ENCODE data around the gene ADAM22.

DNA sequence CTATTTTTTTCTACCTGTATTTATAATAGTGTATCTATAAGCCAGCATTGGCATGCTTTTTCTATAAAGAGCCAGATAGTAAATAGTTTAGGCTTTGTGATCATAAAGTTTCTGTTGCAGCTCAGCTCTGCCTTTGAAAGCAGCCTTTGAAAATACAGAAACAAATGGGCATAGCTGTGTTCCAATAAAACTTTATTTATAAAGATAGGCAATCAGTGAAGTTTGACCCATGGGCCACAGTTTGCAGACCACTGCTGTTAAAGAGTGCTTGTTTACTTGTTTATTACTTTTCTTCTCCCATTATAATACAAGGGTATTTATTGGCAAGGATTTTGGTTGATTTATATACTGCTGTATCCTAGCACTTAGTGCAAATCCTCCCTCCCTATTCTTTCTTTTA lies 213.3 kb downstream of the ADAM22 start:
- TF ChIP-seq, protein P1, sequence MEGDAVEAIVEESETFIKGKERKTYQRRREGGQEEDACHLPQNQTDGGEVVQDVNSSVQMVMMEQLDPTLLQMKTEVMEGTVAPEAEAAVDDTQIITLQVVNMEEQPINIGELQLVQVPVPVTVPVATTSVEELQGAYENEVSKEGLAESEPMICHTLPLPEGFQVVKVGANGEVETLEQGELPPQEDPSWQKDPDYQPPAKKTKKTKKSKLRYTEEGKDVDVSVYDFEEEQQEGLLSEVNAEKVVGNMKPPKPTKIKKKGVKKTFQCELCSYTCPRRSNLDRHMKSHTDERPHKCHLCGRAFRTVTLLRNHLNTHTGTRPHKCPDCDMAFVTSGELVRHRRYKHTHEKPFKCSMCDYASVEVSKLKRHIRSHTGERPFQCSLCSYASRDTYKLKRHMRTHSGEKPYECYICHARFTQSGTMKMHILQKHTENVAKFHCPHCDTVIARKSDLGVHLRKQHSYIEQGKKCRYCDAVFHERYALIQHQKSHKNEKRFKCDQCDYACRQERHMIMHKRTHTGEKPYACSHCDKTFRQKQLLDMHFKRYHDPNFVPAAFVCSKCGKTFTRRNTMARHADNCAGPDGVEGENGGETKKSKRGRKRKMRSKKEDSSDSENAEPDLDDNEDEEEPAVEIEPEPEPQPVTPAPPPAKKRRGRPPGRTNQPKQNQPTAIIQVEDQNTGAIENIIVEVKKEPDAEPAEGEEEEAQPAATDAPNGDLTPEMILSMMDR (IDR thresholded peaks at IDR 0.05; ENCODE audit: low read length), result no peak
- no peak for TF ChIP-seq EZH2 (optimal IDR thresholded peaks at IDR 0.05; ENCODE audit: low read depth, low read length)
